ENCODE measurements around the gene HMG20B. TPM values are rescaled to one million over a fixed set of nuclear protein-coding genes. Genes with fewer than 3 reads are reported as not detected.

HMG20B gene
- total RNA-seq, 2 donors from 2014 or later = 51.8 to 52.5 TPM

GRCh38 chr19:3575260-3575741 is 2.6 kb downstream of the HMG20B start:
- no peaks in the 10 kb centered on the region for H3K9me3 ChIP-seq
- H3K4me3 ChIP-seq = no peak overlapping the region
- no peak for DNase-seq (ENCODE audit: low spot score)
- no peak overlapping the region for H3K27ac ChIP-seq
- no peak for TF ChIP-seq CTCF (IDR thresholded peaks at IDR 0.05)
- H3K4me1 ChIP-seq = peaks cover 0 to 28% of the 10 kb centered on the region in 2 donors
- H3K36me3 ChIP-seq = peaks cover 5% of the 10 kb centered on the region
- no peaks in the 10 kb centered on the region for H3K27me3 ChIP-seq

GRCh38 chr19:3575949-3576673 is 3.4 kb downstream of the HMG20B start:
- DNase-seq (ENCODE audit: low spot score) = no peak
- H3K4me3 ChIP-seq = peak overlapping the region; percentile 14 to 31
- TF ChIP-seq CTCF (IDR thresholded peaks at IDR 0.05) = no peak
- no peaks in the 10 kb centered on the region for H3K27me3 ChIP-seq
- no peak overlapping the region for H3K27ac ChIP-seq
- peaks cover 0 to 28% of the 10 kb centered on the region in 2 donors for H3K4me1 ChIP-seq
- H3K9me3 ChIP-seq = no peaks in the 10 kb centered on the region
- peaks cover 5% of the 10 kb centered on the region for H3K36me3 ChIP-seq

- no peak for DNase-seq (ENCODE audit: low spot score)
- TF ChIP-seq CTCF (IDR thresholded peaks at IDR 0.05) = no peak
- no peaks in the 10 kb centered on the region for H3K9me3 ChIP-seq
- no peaks in the 10 kb centered on the region for H3K27me3 ChIP-seq
- peaks cover 0 to 26% of the 10 kb centered on the region in 2 donors for H3K4me1 ChIP-seq
- H3K36me3 ChIP-seq = peaks cover 5% of the 10 kb centered on the region
- peak overlapping the region in 1 of 2 donors; percentile 48 for H3K27ac ChIP-seq
- H3K4me3 ChIP-seq = peak overlapping the region; percentile 14 to 31
Observed at GRCh38 chr19:3576696-3577443, 4.1 kb downstream of the HMG20B start.

- H3K27ac ChIP-seq = no peak overlapping the region
- H3K4me3 ChIP-seq = no peak overlapping the region
- H3K4me1 ChIP-seq = peaks cover 0 to 22% of the 10 kb centered on the region in 2 donors
- H3K36me3 ChIP-seq = peaks cover 5% of the 10 kb centered on the region
- TF ChIP-seq CTCF (IDR thresholded peaks at IDR 0.05) = no peak
- no peaks in the 10 kb centered on the region for H3K27me3 ChIP-seq
- no peak for DNase-seq (ENCODE audit: low spot score)
- H3K9me3 ChIP-seq = no peaks in the 10 kb centered on the region
Observed at GRCh38 chr19:3577723-3578344, 5.1 kb downstream of the HMG20B start.

- Histone ChIP-seq H3K36me3 (peaks cover 5% of the 10 kb centered on the region), H3K27me3 (no peaks in the 10 kb centered on the region), H3K27ac (no peak overlapping the region), H3K4me1 (peaks cover 0 to 19% of the 10 kb centered on the region in 2 donors), H3K4me3 (no peak overlapping the region), H3K9me3 (no peaks in the 10 kb centered on the region)
- no peak for DNase-seq (ENCODE audit: low spot score)
- TF ChIP-seq CTCF (IDR thresholded peaks at IDR 0.05) = no peak
Observed at GRCh38 chr19:3578390-3578789, 5.6 kb downstream of the HMG20B start.

All from right atrium auricular region (tissue), 2 donors.